IMR-90 (cell line): ENCODE measurements around the gene ADTRP.

Experiments
- CTCF ChIP-seq: conservative IDR thresholded peaks from 2 replicates; pipeline ENCODE4 v1.5.1; 2012; ENCODE audit warnings: mild to moderate bottlenecking, low read depth, low read length, improper control_type of control experiment
- POLR2A ChIP-seq: IDR thresholded peaks from 2 replicates; pipeline ENCODE4 v1.6.1; 2012; ENCODE audit warnings: mild to moderate bottlenecking, low read depth, low read length
- USF2 ChIP-seq: fragments of 150-350 bp; IDR thresholded peaks from 2 replicates; pipeline ENCODE4 v1.6.1; 2017; ENCODE audit warnings: mild to moderate bottlenecking, antibody characterized with exemption, low read length, low read depth

- TF ChIP-seq POLR2A (no peak), USF2 (no peak), CTCF (no peak)
These were observed 96.0 kb downstream of the ADTRP start for GRCh38 chr6:11682561-11682975.
